Renal cortical epithelial cell (primary cell): ENCODE data around the gene FCGR2B. TPM values are rescaled to one million over a fixed set of nuclear protein-coding genes. Genes with fewer than 3 reads are reported as not detected.

ENCODE experiments used
- DNase-seq: peaks from one replicate; pipeline ENCODE4 v3.0.0-alpha.2; 2011; ENCODE audit warnings: low read depth
- total RNA-seq: library from RNA; depleted of rRNA; stranded (reverse); fragments of >200 nt; gene quantifications from 2 replicates; pipeline ENCODE4 v1.2.3, GENCODE V29; 2014

The FCGR2B gene
- total RNA-seq, 1 donor from 2014 or later, result not detected

DNA sequence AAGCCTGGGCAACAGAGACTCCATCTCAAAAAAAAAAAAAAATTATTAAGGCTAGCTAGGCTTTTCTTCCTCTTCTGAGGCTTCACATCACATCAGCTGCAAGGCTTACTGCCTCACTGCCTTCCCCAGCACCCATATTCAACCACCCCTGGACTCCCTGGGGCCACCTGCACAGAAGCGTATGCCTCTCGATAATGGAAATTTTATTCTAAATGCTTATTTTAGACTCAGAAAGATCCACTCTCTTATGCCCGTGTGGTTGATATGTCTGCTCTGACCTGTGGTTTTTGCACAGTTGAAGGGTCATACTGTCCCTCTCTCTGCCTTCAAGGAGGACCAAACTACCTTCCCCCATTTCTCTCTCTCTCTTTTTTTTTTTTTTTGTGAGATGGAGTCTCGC is 42.6 kb downstream of the FCGR2B start:
- no peak for DNase-seq

DNA sequence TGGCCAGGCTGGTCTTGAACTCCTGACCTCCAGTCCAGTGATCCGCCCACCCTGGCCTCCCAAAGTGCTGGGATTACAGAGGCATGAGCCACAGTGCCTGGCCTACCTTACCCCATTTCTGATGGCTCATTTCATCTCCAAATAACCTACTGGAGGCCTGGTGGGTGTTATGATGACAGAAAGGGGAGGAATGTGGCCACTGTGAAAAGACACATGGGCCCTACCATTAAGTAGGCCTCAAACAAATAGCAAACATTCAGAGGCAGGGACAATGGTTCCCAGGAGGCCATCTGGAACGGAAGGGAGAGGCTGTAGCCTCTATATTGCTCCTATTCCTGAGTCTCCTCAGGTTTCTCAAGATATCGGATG is 43.2 kb downstream of the FCGR2B start:
- peak; percentile 42 for DNase-seq

DNA sequence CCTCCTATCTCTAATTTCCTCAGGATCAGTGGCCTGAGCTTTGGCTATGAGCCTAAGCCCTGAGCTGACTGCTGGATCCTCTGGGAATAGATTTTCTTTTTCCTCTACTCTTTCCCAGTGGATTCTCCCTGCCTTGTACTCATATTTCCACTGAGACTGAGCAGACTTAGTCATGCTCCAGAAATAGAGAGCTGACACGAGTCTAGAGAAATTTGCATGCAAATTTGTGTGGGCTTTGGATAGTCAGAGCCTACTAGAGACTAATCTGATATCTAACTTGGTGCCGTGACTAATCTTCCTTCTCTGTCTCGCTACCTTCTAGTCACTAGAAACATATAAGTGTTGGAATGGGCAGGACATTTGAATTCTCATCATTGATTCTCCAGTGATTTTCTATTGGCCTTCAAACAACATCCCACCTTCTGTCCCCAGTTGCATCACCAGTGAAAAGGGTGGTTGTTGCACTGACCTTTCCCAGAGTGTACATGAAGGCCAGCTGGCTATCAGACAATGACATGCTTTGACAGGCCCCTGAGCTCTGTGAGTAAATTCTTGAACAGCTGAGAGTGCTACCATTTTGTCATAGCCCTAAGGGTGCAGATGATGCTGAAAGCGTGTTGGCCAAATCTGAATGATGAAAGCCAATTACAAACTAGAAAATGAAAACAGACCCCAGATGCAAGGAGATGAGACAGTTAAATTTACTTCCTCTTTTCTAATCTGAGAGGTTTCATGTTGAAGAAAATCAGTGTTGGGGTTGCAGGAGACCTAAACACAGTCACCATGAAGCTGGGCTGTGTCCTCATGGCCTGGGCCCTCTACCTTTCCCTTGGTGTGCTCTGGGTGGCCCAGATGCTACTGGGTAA is 43.8 kb downstream of the FCGR2B start, which contains the start of gene FCRLA:
Gene FCRLA (plus strand): TSS at position 748 of the 866 bp plus-strand sequence. CDS start 36 bp downstream, at position 784.
- peak; percentile 91 for DNase-seq

DNA sequence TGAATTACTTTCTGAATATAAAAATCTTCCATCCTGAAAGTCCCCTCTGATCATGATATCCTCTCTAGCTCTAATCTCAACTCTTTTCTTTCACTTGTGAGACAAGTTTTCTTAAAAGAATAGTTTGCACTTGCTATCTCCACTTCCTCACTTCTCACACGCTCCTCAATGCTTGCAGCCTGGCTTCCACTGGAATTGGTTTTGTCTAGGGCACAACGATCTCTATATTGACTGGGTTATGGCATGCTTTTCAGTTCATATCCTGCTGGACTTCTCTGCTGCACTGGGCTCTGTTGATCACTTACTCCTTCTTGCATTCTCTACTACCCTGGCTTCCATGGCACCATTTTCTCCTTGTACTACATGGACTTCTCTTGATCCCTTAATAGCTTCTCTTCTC is 44.6 kb downstream of the FCGR2B start:
- DNase-seq, result no peak

DNA sequence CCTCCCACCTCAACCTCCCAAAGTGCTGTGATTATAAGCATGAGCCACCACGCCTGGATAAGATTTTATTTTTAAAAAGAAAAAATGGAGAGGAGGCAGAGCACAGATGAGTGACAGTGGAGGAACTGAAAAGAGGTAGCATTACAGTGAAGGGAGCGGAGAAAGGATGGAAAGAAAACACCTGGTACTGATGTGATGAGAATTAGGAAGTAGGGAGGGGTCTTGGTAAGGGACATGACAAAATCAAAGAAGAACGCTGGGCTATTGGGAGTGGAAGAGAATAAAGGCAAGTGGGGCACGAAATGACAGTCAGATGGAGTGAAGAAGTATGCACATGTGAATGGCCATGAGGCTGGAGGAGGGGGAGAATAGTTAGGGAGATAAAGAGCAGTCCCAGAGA is 46.4 kb downstream of the FCGR2B start:
- DNase-seq, result no peak

DNA sequence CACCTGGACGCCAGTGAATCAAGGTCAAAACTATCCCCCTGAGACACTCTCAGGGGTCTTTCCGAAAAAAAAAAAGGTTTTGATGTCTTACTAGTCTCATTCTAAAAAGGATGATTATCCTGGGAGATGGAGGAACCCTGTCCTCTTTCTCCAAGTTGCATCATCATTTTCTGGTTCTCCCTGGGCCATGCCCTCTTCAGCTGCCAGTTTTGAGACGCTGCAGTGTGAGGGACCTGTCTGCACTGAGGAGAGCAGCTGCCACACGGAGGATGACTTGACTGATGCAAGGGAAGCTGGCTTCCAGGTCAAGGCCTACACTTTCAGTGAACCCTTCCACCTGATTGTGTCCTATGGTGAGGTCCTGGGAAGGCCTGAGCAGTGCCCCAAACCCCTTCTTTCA is 47.6 kb downstream of the FCGR2B start:
- DNase-seq, result no peak

DNA sequence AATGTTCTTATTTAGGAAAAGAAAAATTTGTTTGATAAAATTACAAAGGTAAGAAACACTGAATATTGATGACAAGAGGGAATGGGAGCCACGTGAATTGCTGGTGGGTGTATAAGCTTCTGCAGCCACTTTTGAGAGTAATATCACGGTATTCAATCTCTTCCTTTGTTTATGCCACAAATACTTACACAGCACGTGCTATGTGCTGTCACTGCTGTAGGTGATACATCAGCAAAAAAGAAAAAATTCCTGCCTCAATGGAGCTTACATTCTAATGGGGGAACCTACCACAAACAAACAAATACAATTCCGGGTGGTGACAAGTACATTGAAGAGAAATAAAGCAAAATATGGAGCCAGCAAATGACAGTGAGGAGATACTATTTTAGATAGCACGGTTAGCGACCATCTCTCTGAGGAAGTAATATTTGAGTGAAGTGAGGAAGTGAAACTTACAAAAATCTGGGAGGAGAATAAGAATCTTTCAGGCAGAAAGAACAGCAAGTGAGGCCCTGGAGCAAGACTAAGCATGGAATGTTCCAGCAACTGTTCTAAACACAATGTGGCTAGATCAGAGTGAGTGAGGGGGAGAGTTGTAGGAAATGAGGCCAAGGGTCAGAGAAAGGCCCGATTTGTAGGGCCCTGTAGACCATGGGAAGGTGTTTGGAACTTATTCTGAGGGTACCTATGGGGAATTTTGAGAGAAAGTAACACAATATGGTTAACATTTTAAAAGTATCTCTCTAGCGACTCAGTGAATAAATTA is 55.8 kb downstream of the FCGR2B start:
- peak; percentile 23 for DNase-seq

DNA sequence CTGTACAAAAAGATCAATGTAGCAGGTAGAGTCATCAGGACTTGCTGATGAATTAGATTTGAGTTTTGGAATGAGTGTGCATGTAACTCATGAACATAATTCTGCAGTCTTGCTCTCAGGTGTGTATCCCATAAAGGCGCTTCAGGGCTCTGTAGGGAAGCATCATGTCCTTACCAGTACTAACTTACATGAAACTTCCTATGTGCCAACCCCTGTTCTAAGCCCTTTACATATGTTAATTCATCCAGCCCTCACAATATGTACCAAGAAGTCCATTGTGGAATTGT is 56.3 kb downstream of the FCGR2B start:
- no peak for DNase-seq

DNA sequence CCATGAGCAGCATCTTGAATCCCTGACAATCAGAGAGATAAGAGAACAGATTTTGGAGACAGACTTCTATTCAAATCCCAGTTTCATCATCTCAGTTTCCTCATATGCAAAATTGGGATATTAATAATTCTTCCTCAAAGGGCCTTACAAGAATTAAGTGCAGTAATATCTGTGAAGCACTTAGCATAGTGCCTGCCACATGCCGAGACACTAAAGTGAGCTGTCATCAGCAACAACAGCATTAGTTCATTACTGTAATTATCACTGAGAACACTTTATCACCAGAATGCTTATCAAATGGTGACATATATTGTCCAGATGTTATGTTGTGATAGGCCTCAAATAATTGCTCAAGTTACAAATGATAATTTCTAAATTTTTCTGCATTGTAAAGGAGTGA is 57.5 kb downstream of the FCGR2B start:
- no peak for DNase-seq

DNA sequence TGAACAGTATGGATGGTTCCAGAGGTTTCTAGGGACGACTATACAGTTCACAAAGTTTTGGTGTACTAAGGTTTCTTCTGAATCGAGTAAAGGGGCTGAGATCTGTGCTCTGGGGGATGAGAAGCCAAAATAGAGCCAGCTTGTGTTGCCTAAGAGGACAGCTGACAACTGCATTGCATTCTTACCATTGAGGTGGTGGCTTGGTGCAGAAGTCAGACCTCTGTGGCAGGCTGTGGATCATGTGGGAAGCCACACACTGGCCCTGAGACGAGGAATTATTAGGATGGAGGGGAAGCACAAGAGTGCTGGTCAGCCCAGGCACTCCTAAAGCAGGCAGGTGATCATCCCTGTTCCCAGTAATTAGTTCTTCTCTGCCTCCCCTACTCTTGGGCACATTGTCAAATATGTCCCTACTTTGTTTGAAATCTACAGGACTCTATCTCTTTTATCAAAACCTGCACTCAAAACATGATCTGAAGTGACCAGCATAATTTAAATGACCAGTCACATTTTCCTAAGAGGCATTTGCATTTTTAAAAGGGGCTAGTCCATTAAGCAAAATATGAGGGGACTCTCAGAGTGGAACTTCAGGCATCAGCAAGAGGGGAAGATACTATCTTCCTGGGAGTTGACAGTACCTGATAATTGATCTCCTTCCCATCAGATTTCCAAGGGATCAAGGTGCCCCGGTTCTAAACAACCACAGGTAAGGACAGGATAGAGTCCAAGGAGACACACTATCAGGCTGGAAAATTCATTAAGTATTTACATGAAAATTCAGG is 58.2 kb downstream of the FCGR2B start, which contains the start of gene FCRLB:
Gene FCRLB (plus strand): TSS at position 589 of the 782 bp plus-strand sequence. CDS start 1,129 bp downstream, outside the sequence.
- no peak for DNase-seq

DNA sequence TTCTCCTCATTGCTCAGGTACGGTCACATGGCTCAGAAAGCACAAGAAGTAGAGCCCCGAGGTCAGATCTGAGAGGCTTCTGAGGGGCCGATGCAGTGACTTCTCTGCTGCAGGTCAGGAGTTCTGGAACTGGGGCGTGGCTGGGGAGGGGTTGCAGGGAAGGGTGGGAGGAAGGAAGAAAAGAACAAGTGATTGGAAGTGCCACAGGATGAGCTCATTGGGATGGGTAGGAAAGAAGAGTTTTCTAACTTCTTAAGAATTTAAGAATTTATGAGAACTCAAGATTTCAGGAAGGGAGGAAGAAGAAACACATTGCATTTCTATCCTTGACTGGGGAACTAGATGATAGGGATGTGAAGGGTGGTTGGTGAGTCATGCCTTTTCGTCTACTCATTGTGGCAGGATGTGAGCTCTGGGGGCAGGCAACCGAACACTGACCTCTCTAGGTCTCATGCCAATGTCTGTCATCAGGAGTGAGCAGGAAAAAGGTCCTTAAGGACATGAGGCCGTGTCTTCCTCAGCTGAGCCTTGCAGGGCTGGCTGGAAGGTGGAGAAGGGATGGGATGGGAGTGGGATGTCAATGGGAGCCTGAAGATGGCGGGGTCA is 58.9 kb downstream of the FCGR2B start:
- peak; percentile 85 for DNase-seq

DNA sequence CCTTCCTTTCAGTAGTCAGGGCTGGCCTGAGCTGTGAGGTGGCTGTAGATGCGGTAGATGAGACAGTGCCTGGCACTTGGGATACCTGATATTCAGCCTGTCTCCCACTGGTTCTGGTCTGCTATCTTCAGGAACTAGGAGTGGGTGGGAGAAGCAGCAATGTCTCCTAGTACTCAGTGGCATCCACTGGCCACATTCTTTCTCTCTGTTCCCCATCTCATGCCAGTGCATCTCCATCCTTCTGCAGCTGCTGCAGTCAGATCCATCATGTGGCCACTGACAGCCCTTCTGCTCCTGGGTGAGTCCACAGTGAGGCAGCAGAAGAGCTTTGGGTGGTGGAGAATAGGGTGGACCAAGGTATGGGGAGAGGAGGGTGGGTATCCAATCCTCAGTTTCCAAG is 59.5 kb downstream of the FCGR2B start:
- DNase-seq, result no peak

DNA sequence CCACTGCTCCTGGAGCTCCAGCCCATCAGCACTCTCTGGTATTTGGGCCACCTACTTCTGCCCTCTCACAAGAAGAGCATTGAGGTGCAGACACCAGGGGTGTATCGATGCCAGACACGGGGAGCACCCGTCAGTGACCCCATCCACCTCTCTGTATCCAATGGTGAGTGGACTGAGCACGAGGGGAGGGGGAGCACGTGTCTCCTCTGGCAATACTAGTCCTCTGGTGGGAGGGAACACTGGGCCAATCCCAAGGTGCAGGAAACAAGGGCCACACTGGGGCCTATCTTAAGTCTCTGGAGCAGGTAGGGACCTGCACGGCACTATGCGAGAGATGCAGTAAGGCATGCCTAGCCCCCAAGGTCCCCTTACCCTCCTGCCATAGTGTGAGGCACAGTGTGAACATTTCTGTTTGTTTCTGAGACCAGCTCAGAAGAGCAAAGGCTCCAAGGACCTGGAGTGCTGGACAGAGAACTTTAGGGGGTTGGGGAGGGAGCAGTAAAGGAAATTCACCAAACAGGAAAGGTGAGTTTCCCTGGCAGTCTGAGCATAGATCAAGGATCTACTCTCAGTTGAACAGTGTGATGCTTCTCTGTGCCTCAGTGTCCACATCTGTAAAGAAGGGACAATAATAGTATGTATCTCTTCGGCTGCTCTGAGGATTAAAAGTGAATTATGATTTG is 60.7 kb downstream of the FCGR2B start:
- no peak for DNase-seq

DNA sequence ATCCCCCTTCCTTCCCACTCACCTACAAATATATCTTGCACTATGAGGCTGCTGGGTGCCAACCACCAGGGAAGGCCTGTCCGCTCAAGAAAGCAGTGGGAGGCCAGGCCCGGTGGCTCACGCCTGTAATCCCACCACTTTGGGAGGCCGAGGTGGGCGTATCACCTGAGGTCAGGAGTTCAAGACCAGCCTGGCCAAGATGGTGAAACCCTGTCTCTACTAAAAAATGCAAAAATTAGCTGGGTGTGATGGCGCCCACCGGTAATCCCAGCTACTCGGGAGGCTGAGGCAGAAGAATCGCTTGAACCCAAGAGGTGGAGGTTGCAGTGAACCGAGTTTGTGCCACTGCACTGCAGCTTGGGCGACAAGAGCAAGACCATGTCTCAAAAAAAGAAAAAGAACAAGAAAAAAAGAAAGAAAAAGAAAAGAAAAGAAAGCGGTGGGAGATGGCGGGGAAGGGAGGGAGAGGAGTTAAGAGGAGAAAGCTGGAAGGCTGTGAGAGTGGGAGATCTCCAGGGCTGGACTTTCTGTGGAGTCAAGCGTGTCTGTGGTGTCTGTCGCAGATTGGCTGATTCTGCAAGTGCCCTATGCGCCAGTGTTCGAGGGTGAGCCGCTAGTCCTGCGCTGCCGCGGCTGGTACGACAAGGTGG is 62.4 kb downstream of the FCGR2B start:
- DNase-seq, result peak; percentile 17

DNA sequence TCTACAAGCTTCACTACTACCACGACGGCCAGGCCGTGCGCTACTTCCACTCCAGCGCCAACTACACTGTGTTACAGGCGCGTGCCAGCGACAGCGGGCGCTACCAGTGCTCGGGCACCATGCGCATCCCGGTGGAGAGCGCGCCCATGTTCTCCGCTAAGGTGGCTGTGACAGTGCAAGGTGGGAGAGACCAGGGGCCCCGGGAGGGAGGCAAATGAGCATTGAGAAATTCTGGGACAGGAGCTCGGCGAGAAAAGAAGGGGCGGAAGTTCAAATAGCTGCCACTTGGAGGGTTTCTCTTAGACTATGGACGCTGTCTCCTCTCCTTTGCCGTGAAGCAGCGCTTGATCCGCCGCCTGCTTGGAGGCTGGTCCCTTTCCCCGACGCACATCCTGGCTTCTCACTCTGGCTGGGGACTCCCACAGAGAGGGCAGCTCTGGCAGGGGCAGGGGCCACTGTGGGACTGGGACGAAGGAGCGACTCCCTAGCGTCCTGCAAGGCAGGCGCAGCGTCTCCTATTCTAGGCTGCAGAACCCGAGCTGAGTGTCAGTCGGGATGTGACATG is 63.0 kb downstream of the FCGR2B start:
- DNase-seq, result peak; percentile 16

DNA sequence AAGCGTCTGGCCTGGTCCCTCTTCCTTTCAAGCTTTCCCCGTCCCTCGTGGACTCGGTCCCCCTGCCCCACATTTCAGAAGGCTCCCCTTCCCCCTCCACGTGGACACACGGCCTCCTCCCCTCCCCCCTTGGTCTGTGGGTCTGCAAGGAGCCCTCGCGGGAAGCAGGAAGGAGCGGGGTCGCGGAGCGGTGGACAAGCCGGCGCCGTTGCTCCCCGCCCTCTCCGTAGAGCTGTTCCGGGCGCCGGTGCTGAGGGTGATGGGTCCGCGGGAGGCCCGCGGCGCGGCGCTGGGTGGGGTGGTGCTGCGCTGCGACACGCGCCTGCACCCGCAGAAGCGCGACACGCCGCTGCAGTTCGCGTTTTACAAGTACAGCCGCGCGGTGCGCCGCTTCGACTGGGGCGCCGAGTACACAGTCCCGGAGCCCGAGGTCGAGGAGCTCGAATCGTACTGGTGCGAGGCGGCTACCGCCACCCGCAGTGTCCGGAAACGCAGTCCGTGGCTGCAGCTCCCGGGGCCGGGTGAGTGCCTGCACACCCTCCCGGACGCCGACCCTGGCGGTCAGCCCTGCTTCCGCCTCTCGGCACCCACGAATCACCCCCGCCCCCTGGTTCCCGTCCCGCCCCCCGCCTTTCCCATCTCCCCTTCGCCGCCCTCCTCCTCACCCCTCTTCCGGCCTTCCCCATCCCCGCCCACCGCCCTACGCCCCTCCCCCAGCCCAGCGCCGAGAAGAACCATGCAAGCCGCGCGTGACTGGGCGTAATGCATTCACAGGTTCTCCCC is 63.7 kb downstream of the FCGR2B start:
- peak; percentile 48 for DNase-seq

DNA sequence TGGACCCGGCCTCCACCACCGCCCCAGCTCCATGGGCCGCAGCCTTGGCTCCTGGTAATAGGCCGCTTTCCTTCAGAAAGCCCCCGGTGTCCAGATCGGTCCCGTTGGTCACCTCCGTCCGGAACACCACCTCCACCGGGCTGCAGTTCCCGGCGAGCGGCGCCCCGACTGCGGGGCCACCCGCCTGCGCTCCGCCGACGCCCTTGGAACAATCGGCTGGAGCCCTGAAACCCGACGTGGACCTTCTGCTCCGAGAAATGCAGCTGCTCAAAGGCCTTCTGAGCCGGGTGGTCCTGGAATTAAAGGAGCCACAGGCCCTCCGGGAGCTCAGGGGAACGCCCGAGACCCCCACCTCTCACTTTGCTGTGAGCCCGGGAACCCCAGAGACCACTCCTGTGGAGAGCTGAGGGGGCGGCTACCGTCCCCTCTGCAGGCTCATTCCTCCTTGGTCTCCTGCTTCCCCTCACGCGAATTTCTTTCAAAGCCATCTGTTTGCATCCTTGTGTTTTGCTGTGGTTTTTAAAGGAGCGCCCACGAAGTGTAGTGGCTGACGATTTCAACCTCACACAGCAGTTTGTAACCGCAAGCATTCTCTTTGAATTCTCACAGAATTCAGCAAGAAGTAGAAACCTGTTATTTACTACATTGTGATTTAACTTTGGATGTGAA is 64.4 kb downstream of the FCGR2B start:
- peak; percentile 87 for DNase-seq
